Uterus (tissue), 2 donors: ENCODE measurements around the gene TMA7B.

Source experiments
- POLR2A ChIP-seq, 2 donors: fragments of 450-650 bp; IDR thresholded peaks; one replicate each; pipeline ENCODE4 v1.6.1; 2016; ENCODE audit warnings: antibody characterized with exemption in 2 of 2, mild to moderate bottlenecking in 1 of 2, moderate library complexity in 1 of 2
- TF ChIP-seq, protein P1 (sequence below), 4 experiments: fragments of 200-600 bp in 2 of 4; fragments of 450-650 bp in 2 of 4; sonication (generic) in 2 of 4; IDR thresholded peaks; one replicate each; pipeline ENCODE4 v1.5.1; 2016 to 2019; ENCODE audit warnings: antibody characterized with exemption in 4 of 4, mild to moderate bottlenecking in 2 of 4, moderate library complexity in 1 of 4

DNA sequence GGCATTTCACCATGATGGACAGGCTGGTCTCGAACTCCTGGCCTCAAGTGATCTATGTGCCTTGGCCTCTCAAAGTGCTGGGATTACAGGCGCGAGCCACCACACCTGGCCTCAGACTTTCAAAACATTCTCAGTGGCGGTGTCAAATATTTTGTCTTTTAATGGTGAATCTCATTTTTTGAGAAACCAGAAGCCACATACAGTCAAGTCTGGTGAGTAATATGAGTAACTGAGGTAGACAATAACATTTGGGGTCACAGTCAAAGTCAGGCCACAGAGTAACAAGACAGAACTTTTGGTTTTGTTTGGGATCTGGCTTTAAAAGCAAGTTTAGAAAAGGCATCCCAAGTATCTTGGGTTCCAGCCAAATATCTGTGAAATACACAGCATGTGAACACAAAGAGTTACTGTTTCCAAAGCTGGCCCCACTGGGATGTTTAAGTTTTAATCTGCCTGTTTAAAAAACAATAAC is 5.6 kb upstream of the TMA7B start:
- TF ChIP-seq, protein P1, sequence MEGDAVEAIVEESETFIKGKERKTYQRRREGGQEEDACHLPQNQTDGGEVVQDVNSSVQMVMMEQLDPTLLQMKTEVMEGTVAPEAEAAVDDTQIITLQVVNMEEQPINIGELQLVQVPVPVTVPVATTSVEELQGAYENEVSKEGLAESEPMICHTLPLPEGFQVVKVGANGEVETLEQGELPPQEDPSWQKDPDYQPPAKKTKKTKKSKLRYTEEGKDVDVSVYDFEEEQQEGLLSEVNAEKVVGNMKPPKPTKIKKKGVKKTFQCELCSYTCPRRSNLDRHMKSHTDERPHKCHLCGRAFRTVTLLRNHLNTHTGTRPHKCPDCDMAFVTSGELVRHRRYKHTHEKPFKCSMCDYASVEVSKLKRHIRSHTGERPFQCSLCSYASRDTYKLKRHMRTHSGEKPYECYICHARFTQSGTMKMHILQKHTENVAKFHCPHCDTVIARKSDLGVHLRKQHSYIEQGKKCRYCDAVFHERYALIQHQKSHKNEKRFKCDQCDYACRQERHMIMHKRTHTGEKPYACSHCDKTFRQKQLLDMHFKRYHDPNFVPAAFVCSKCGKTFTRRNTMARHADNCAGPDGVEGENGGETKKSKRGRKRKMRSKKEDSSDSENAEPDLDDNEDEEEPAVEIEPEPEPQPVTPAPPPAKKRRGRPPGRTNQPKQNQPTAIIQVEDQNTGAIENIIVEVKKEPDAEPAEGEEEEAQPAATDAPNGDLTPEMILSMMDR (IDR thresholded peaks at IDR 0.05), result no peak
- TF ChIP-seq POLR2A (IDR thresholded peaks at IDR 0.05), result no peak
